Measurements from ENCODE around the gene RNF213.

RNF213 gene

GRCh38 chr17:80287806-80288567, 27.3 kb downstream of the RNF213 start:
- TF ChIP-seq CTCF (IDR thresholded peaks at IDR 0.05; ENCODE audit: borderline replicate concordance, insufficient read depth, low read depth, low read length): no peak

GRCh38 chr17:80289616-80290015, 29.0 kb downstream of the RNF213 start:
- no peak for TF ChIP-seq CTCF (IDR thresholded peaks at IDR 0.05; ENCODE audit: borderline replicate concordance, insufficient read depth, low read depth, low read length)
- H3K4me3 ChIP-seq (ENCODE audit: low read depth, low read length): no peak overlapping the region

More at GRCh38 chr17:80287806-80288567, 27.3 kb downstream of the RNF213 start:
- H3K4me3 ChIP-seq (ENCODE audit: low read depth, low read length): no peak overlapping the region

GRCh38 chr17:80290156-80290555, 29.5 kb downstream of the RNF213 start:
- no peak for TF ChIP-seq CTCF (IDR thresholded peaks at IDR 0.05; ENCODE audit: borderline replicate concordance, insufficient read depth, low read depth, low read length)
- no peak overlapping the region for H3K4me3 ChIP-seq (ENCODE audit: low read depth, low read length)

- no peak overlapping the region for H3K4me3 ChIP-seq (ENCODE audit: low read depth, low read length)
Observed at GRCh38 chr17:80291260-80291659, 30.6 kb downstream of the RNF213 start.

GRCh38 chr17:80291691-80292487, 31.2 kb downstream of the RNF213 start:
- H3K4me3 ChIP-seq (ENCODE audit: low read depth, low read length): no peak overlapping the region
- no peak for TF ChIP-seq CTCF (IDR thresholded peaks at IDR 0.05; ENCODE audit: borderline replicate concordance, insufficient read depth, low read depth, low read length)

More at GRCh38 chr17:80291260-80291659, 30.6 kb downstream of the RNF213 start:
- TF ChIP-seq CTCF (IDR thresholded peaks at IDR 0.05; ENCODE audit: borderline replicate concordance, insufficient read depth, low read depth, low read length): no peak

GRCh38 chr17:80292521-80292971, 31.9 kb downstream of the RNF213 start:
- no peak overlapping the region for H3K4me3 ChIP-seq (ENCODE audit: low read depth, low read length)
- TF ChIP-seq CTCF (IDR thresholded peaks at IDR 0.05; ENCODE audit: borderline replicate concordance, insufficient read depth, low read depth, low read length): no peak

All from GM12875 (cell line).